Sigmoid colon (tissue), 3 donors: ENCODE results near the gene OAS3.

Experiments used
- CTCF ChIP-seq, 4 experiments: fragments of 450-650 bp in 3 of 4; fragments of 200-600 bp in 1 of 4; IDR thresholded peaks; one replicate each; pipeline ENCODE4 v1.5.1; 2016 to 2019; ENCODE audit warnings: antibody characterized with exemption in 4 of 4, mild to moderate bottlenecking in 3 of 4, moderate library complexity in 2 of 4
- POLR2A ChIP-seq, 2 donors: fragments of 450-650 bp; IDR thresholded peaks; one replicate each; pipeline ENCODE4 v1.6.1; 2016; ENCODE audit warnings: antibody characterized with exemption in 2 of 2, mild to moderate bottlenecking in 2 of 2, moderate library complexity in 2 of 2

DNA sequence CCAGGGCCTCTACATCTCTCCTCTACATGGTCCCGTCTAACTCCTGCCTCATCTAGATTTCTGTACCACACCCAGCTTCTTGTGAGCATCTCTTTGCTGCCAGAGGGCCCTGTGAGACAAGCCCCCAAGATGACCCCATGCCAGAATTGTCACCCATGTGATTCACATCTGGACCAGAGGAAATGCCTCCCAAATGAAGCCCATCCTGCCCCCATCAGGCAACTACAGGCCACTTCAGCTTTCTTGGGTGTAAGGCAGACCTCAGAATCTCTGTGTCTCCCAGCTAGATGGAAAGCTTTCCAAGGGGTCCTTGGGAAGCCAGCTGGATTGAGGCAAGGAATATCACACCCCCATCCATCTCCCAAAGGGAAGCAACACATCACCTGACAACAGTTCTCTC is 9.3 kb upstream of the OAS3 start:
- no peak for TF ChIP-seq POLR2A (IDR thresholded peaks at IDR 0.05)
- TF ChIP-seq CTCF (IDR thresholded peaks at IDR 0.05), result no peak
